ENCODE results near the gene TNN.

Gene TNN

DNA sequence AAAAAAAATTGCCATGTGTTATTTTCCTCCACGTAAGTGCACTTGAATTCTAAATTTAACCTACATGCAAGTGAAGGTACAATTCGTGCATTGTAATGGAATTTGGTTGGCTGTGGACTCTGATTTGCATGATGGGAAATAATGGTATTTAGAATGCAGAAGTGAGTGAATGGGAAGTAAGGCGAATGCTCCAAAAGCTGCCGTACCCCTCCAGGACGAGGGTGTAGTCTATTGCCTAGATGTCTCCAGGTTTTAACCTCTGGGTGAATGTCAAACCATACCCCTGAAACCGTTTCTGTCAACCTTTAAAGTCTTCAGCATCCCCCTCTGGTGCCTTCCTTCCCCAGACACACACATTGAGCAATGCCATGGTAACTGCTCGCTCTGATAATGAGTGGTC lies 80.4 kb downstream of the TNN start:
- no peak for DNase-seq

DNA sequence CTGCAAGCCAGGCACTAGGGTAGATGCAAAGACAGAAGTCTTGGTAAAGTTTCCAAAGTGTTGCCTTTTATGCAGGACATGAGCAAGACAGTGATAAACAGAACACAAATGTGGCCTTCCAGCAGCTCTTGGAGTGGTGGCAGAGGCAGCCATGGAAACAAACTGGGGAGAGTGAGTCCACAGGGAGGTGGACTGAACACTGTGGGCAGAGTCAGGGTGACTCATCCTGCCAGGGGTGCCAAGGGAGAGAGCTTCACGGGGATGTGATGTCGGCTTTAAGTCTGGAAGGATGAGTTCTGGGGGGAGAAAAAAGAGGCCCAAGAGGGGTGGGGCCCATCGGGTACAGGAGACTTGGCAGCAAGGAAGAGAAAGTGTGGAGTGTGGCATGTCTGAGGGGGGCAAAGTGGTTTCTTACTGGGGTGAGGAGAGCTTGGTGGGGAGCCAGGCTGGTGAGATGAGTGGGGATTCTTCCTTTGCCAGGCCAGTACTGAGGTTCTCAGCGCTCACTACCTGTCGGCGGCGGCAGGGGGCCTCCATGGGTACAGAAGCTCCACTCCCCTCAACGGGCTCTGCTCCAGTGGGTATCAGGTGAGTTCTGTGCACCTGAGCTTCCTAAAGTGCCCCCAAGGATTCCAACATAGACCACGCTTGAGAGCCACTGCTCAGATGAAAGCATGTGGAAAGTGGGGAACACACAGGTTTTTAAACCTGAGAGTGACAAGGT lies 83.1 kb downstream of the TNN start:
- no peak for DNase-seq

DNA sequence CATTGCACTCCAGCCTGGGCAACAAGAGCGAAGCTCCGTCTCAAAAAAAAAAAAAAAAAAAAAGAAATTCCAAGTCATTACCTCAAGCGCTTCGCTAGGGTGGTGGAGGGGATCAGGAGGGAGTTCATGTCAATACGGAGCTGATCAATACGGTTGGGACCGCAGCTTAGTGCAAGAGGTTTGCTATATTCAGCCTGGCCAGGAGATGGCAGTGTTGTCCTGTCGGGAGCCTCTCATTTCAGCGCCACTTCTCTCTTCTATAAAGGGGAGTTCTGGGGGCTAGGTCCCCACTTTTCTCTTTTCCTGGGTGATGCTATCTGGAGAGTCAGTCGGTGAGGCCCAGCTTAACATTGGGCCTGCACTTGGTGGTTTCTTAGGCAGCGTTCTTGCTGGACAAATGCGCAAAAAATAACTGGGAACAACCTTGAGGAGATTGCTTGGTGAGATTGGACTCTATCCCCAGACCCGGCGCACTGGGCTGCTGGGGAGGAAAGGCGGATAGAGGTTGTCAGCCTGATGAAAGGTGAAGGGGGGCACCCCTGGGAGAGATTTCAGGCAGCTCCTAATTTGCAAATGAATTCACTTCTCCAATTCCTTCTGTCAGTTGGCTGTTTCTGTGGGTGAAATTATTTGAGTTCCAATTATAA lies 84.5 kb downstream of the TNN start:
- DNase-seq = peak; percentile 57

DNA sequence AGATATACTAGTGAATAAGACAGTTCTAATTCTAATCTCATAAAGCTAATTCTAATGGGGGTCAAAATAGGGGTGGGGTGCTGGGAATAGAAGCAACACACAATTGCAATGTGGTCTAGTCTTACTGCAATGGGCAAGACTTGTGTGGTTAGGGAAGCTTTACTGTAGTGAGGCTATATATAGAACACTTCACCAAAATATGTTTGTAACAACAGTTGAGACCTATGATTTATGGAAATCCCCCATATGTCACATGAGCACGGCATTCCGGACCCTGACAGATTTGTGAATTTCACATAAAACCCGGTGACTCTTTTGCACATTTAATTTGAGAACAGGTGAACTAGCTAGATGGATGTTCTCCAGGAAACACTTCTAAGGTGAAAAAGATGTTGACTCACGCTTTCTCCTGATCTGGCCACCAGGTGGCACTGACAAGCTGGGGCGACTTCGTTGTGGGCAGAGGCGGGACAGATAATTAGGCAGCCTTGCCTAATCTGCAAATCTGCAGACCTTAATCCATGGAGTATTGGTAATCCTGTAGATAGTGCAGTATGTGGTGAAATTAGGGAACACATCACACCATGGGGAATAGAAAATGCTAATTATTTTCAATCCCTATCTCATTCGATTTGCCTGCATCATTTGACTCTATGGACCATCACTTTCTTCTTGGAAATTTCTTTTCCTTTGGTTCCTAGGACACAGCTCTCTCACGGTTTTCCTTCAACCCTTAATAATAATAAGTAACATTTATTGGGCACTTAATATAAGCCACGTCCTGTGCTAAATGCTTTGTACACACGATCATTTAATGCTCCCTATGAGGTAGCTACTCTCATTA lies 87.2 kb downstream of the TNN start:
- DNase-seq = peak; percentile 47

DNA sequence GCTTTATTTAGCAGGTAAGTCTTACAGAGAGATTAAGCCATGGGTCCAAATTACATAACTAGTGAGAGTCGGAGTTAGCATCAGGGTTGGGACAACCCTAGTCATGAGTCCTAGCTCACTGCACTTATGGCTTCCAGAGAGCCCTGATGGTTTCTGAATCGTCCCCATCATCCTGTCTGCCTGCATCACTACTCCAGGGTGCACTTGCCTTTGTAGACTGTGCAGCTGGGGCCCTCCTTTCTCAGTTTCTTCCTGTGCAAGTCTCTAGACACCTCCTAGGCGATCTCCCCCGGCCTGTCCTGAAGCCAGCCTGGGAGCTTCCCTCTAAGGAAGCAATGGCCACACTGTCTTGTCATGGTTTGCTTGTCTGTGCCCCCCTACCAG lies 87.8 kb downstream of the TNN start:
- no peak for DNase-seq

DNA sequence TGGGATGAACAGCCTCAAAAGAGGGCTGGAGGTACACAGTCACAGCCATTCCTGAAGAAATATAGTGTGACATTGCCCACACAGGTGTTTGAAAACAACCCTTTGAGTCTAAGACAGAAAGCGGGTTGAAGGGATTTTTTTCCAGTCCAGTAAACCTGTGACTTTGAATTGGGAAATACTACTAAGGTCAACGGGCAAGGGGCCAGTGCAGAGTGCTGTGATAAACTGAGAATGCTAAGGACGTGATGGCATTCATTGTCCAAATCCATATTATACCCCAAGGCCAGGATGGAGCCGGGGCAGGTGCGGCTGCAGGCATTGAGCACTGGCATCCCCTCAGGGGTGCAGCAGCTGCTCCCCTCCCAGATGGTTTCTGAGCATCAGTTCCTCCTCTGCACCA lies 88.3 kb downstream of the TNN start:
- no peak for DNase-seq

DNA sequence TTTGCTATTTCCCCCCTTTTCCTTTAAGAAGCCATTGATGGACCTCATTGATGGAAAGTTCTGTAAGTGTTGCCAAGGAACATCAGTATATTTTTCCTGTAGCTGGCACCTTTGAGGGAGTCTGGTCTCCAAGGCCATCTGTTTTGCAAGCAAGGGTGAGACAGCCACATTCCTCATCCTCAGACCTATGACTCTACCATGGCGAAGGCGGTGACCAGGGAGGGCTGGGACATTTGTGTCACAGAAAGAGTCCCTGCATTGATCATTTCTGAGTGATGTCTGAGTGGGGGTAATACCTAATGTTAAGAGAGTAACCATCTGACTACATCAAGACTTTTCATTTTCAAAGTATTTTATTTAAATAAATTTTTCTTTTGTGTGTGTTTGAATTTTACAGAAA lies 89.6 kb downstream of the TNN start:
- no peak for DNase-seq

DNA sequence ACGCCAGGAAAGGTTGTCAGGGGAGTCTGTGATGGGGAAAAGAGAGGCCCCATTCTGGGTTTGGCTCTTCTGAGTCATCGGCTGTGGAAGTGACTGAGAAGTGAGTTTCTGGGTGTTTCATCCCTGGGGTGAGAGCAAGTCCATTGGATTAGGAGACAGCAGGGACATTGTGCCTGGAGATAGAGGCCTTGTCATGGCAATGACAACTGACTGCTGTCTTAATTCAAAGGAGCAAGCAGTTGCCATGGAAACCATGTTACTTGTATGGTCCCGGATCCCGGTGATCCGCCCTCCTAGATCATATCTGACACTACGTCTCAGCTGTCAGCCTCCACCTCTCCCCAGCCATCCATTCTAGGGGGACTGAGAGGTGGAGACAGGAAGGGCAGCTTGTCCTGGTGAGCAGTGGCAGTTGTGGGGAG lies 90.5 kb downstream of the TNN start:
- DNase-seq = no peak

DNA sequence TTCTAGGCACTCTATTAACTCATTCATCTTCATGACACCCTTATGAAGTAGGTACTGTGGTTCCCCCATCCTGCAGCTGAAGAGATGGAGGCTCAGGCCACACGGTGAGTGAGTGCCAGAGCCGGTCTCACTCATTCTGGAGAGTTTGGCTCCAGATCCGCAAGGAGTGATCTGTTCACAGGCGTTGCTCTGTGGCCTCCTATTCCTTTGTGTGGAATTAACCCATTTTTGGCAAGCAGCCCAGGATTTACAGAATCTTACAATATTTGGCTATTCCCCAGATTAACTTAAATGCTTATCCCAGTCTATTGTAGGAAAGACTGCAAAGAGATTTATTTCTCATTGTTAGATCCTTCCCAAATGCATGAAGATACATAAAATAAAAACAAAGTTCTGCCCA lies 95.3 kb downstream of the TNN start:
- peak; percentile 49 for DNase-seq

DNA sequence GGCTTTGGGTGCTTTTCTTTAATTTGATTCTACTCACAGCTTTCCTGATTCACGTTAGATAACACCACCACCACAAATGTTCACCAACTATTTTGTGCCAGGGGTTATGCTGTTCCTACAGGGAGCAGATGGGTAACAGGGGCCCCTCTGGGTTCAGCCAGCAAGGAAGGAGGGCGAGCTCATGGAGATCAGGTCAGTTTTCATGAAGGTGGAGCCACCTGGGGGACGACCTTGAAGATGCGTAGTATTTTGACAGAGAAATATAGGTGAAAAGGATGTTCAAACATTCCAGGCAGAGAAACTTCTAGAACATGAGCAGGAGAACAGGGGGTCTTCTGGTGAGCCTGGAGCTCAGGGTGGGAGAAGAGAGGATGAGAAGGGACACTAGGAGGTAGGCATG lies 96.1 kb downstream of the TNN start:
- no peak for DNase-seq

DNA sequence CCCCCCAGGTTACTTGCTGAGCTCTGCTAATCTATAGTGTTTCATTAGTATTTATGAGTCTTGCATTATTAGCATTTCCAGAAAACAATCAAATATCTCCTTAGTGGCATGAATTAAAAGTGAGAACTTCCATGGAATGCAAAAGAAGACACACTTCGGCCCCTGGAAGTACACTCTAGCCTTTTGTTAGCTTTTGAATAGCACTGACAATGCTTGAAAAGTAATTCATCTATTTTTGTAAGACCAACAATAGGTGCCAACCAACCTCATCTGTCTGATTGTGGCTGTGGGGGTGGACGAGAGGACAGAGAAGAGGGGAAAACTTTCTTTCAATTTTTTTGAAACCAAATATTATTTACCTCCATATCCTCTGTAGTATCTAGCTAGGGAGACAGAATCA lies 97.1 kb downstream of the TNN start:
- no peak for DNase-seq

DNA sequence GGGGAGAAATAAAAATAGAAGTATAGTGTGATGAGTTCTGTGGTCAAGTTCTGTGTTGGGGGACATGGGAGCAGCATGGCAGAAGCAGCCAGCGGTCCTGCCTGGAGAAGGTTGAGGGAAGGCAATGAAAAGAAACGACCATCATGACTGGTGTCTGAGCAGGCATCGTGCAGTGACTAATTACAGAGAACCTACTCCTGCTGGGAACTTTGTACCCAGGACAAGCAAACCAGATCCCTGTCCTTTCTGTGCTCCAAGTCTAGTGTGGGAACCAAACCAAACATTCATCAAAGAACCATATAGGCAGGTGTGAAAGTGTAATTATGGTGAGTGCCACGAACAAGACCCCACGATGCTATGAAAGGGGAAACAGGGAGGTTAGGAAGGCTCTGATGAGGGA lies 99.1 kb downstream of the TNN start:
- no peak for DNase-seq

DNA sequence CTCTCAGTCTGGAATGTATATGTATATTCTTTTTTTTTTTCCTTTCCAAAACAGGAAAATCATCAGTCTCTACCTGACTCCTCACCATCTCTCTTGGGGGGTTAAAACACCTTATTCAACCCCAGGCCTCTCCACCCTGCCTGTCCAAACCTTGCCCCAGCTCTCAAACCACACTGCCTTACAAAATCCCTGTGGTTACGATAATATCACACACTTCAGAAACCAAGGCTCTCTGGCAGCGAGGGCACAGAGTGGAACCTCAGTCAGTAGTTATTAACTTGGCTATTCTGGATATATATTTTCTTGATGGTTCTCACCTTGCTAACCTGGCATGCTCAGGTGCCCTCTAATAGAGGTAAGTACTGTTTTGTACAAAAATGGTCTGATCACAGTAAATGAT lies 100.2 kb downstream of the TNN start:
- DNase-seq = no peak

DNA sequence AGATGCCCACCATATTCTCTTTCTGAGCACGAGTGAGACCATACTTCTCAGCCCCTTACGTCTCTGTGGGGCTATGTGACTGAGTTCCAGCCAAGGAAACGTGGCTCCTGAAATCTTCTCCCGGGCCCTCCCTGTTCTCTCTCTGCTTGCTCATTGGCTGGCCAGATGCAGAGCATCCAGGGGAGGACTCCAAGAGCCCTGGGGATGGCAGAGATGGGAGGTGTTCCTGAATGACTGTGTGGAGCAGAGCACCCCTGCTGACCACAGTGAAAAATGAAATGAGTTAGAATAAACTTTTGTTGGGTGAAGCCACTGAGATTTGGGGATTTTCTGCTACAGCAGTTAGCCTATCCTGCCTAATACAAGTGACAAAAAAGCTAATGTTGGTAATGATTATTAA lies 101.1 kb downstream of the TNN start:
- DNase-seq = no peak

DNA sequence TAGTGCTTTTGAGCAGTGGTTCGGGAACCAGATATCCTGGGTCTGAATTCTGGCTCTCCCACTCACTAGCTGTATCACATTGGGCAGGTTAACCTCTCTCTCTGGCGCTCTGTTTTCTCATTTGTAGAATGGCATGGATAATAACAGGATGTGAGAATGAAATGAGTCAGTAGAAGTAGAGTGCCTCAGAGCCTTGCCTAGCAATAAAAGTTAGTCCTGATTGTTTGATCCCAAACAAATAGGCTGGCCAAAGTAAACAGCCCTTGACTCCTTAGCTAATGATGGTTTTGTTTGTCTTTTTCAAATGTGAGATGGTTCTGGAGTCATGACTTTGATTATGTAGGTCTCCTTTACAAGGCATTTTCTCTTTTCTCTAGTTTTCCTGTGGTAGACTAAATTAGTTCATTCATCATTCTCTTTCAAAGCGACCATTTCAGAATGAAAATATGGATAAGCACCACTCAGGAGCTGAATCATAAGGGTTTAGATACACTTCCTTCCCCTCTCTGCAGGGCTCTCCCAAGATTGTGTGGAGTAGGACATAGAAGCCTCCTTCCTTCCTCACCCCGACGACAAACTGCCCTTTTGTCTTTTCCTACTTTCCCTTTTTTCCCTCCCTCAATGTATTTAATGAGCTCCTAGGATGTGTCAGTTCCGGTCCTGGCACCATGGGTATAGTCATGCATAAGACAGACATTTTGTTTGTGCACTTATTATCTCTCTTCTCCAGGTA lies 101.8 kb downstream of the TNN start:
- no peak for DNase-seq

DNA sequence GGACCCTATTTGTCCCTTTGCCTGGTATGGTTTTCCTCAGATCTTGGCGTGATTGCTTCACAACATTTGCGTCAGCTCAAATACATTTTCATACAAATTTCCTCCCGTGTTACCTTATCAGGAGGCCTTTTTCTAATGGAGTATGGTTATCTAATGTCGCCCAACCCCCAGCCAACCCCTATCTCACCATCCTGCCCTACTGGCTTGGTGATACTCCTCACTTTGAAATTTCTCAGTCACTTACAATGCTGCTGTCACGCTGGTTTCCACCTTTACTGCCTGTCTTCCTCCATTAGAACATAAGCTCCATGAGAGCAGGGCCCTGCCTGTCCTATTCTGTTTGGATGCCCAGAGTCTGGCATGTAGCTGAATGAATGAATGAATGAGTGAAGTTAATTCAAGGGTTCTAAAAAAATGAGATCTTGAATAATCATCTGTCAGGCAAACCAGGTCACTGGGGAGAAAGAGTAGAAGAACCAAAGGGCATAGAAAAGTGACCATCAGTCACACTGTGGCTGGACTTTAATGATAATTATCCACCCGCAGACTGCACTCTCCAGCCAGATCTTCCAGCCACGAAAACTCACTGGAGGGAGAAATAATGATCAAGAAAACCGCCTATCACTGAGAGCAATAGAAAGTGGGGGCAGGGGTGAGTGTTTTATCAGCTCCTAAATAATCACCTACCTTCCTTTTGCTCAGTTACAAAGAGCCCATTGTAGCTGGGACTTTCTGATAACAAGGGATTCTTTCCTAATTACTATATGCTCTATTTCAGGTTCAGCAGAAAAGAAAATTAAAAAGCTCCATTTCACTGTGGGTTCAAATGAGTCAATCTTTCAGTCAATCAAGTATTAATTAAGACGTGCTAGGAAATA lies 103.6 kb downstream of the TNN start:
- no peak for DNase-seq

DNA sequence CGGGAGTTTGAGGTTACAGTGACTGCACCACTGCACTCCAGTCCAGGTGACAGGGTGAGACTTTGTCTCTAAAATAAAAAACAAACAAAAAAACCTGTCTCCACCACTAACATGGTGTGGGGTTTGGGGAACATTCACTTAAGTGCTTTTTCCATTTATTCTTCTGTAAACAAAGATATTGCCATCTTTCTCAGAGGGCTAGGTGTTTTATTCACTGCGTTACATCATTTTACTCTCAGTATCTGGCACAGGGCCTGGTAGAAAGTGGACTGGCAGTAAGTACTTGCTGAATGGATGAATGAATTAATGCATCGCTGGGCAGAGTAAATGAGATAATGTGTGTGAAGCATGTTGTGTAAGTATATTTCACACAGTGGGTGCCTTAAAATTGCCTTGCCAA lies 104.9 kb downstream of the TNN start:
- DNase-seq = no peak

DNA sequence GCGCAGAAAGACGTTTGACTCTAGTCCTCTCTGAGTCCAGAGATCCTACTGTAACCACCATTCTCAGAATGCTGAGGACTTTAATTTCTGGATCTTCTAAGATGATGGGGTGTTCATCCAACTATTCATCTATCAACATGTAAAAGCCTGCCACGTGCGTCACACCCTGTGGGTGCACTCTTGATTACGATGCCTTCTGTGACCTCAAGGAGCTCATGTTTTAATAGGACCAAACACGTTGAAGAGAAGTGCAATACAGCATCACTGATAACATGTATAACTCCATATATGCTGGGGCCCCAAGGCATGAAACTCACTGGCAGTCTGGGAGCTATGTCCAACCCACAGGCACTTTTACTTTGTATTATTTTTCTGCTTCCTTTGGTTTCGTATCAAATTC lies 105.9 kb downstream of the TNN start:
- no peak for DNase-seq

DNA sequence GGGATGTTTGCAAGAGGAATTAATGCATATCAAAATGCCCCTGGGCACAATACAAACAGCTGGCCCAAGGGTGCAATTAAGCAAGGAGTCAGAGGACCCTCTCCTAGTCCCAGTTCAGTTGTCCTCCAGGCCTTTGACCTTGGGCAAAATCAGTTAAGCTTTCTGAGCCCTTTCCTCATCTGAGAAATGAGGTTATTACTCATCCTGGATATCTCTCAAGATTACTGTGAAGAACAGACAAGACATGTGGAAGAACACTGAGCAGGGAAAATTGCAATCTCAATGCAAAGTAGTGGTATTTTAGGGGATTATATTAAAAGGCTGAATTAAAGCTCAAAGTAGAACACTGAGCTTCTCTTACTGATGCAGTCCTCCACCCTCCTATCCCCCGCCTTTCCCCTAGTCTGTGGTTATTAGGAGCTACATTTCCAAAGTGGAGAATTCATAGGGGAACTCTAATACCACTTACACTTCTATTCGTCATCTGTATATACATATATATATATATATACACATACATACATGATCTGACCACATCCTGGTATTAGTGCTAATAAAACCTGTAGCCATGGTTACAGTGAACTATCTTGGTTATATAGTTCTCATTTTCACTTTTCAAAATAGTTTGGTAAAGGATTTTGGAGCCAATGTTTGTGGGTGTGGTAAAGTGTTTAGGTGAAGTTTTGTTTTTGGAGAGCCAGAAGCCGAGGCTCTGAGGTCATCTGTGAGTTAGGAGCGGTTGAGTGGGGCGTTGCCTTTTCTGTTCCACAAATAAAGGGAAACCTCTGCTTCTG lies 106.9 kb downstream of the TNN start:
- DNase-seq = no peak

DNA sequence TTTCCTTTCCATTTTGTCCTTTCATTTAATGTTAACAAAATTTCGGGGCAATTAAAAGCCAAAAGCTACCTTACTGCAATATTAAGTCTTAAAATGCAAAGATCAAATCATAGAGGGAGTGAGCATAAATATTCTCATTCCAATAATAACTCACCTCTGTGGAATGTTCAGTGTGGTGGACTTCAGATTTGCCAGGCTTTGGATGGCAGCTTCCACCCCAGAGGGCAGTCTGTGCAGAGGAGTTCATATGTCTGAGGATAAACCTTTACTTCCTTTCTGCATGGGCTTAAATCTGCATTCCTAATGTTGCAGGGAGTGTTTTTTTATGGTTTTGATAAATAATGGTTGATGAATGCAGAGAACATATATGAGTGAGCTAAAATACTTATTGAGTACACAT lies 108.6 kb downstream of the TNN start:
- no peak for DNase-seq

DNA sequence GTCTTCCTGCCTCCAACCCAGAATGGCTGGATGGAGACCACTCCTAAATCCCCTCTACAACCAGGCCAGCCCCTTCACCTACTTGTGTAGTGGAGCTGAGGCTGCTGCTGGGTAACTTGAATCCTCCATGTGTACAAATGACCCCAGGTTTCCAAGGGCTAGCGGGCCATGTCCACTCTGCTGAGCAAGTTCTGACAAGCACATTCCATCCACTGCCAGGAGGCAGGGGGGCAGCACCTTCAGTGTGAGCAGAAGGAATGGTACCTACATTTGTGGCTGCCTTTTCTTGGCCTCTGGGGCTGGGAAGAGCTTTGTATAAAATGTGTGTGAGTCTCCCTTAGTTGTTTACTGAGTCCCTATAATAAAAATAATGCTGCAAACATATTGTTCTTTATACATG lies 110.4 kb downstream of the TNN start:
- no peak for DNase-seq

DNA sequence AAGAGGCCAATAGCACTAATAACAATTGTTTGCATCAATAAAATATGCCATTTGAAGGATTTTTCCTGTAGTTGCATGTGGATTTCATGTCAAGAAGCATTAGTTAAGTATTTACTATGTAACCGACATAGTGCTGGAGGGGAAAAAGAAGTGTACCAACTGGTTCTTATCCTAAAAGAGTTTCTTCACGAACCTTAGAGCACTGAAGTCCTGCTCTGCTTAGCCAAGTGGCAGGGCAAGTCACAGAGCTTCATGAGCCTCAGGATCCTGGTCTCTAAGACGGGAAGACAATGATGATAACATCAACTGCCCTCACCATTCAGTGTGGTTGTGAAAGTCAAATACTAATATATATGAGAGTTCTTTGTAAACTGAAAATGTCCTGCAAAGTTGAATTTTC lies 110.8 kb downstream of the TNN start:
- no peak for DNase-seq
